ENCODE data around the gene TMEM183A. TPM values are rescaled to one million over a fixed set of nuclear protein-coding genes. Genes with fewer than 3 reads are reported as not detected.

Gene TMEM183A
- total RNA-seq, 1 experiment from 2014 or later = 59.1 TPM

GRCh38 chr1:203026031-203026665, 19.0 kb downstream of the TMEM183A start, which contains the start of gene PPFIA4:
Gene PPFIA4, plus strand, starts transcription at chr1:203026491. Its CDS starts 12,518 bp downstream, at chr1:203039009.
- CTCF ChIA-PET = interaction anchor here (1.3 kb wide), 1 partner anchor 13 kb away, joined by 16 read pairs; no protein-coding TSS in a partner anchor
- in situ Hi-C loops (cut with HindIII; ENCODE audit: low pct_unique_long_range_greater_than_20kb, low sequenced_read_pairs) = no loop called here

More at GRCh38 chr1:203026031-203026665, 19.0 kb downstream of the TMEM183A start, which contains the start of gene PPFIA4:
- H3K9me3 ChIP-seq (ENCODE audit: control insufficient read depth, insufficient read depth, low read depth, low read length) = no peaks in the 10 kb centered on the region
- BruUV-seq (replicated peaks) = no TSS peak
- peaks cover 5% of the 10 kb centered on the region for H3K4me1 ChIP-seq (ENCODE audit: control insufficient read depth, insufficient read depth, low read length)
- POLR2A ChIA-PET = interaction anchor here (0.7 kb wide), 1 partner anchor 600 kb away, joined by 5 read pairs; no protein-coding TSS in a partner anchor
- peak within 1 kb of the TSS; percentile 84 for H3K27ac ChIP-seq (ENCODE audit: low read length)
- peak; percentile 30 for DNase-seq (ENCODE audit: low read depth, low spot score)
- peak within 1 kb of the TSS; percentile 53 to 66 for H3K4me3 ChIP-seq (ENCODE audit: low read depth in 2 of 2, low read length in 2 of 2)
- intact Hi-C loops (cut with micrococcal nuclease; ENCODE audit: unreplicated experiment) = no loop called here
- no peaks in the 10 kb centered on the region; the same call in 1 of the 2 replicates for H3K27me3 ChIP-seq (ENCODE audit: control insufficient read depth, insufficient read depth, low read length)
- peaks cover 15% of the 10 kb centered on the region for H3K36me3 ChIP-seq (ENCODE audit: control insufficient read depth, insufficient read depth, low read length)
- peak; percentile 91 for ATAC-seq
- TF ChIP-seq SIN3A (IDR thresholded peaks at IDR 0.05; ENCODE audit: borderline replicate concordance, insufficient read depth, low read depth, low read length) = 0 out of 2 replicates have a peak, but pooled peaks have one; percentile 43
- peak; percentile 51; the same call in 1 of the 2 replicates for TF ChIP-seq POLR2AphosphoS5 (IDR thresholded peaks at IDR 0.05; ENCODE audit: low read depth, low read length)
- TF ChIP-seq TCF7L2 (IDR thresholded peaks at IDR 0.05; ENCODE audit: low read depth, low read length) = peak; percentile 69
- TF ChIP-seq REST (IDR thresholded peaks at IDR 0.05; ENCODE audit: insufficient read depth in 1 of 2, low read depth in 2 of 2, low read length in 1 of 2) = 0 out of 4 replicates have a peak, but pooled peaks of 1 of the 2 experiments have one; percentile 12
- peak; percentile 21; the same call in 1 of the 2 replicates for TF ChIP-seq CTCF (IDR thresholded peaks at IDR 0.05)

All from Panc1 (cell line).